Left ventricle myocardium inferior (tissue), 1 donor: ENCODE results near the gene PRG2. TPM values are rescaled to one million over a fixed set of nuclear protein-coding genes. Genes with fewer than 3 reads are reported as not detected.
A peak's percentile ranks its signal among the peaks of the same experiment; 100 is the strongest.

Experiments
- DNase-seq: peaks from one replicate; pipeline ENCODE4 v3.0.0-alpha.2; 2020
- H3K27ac ChIP-seq: fragments of 200-600 bp; replicated peaks from 2 replicates; pipeline ENCODE4 v1.8.0; 2021
- H3K27me3 ChIP-seq: fragments of 200-600 bp; 2 replicates; pipeline ENCODE4 v1.8.0; 2021; ENCODE audit warnings: low read depth
- H3K36me3 ChIP-seq: fragments of 200-600 bp; 2 replicates; pipeline ENCODE4 v1.8.0; 2021
- H3K4me1 ChIP-seq: fragments of 200-600 bp; 2 replicates; pipeline ENCODE4 v1.8.0; 2021
- H3K4me3 ChIP-seq: fragments of 200-600 bp; 2 replicates; pipeline ENCODE4 v1.8.0; 2021; ENCODE audit warnings: mild to moderate bottlenecking, moderate library complexity
- H3K9me3 ChIP-seq: fragments of 200-600 bp; replicated peaks from 2 replicates; pipeline ENCODE4 v1.8.0; 2021
- CTCF ChIP-seq: fragments of 200-600 bp; IDR thresholded peaks from 2 replicates; pipeline ENCODE4 v1.8.0; 2021; ENCODE audit warnings: antibody characterized with exemption, mild to moderate bottlenecking, borderline replicate concordance
- intact Hi-C: fragments of 100-400 bp; cut with micrococcal nuclease; formaldehyde crosslinking; loops from one replicate; pipeline ENCODE4 v1.11.0; 2022
- total RNA-seq: library from RNA; stranded (reverse); fragmentation: NEBNext Ultra II Directional; extraction: Animal tissue kit (Norgen Biotek cat#: 25700); gene quantifications from one replicate; pipeline ENCODE4 v1.2.1, GENCODE V29; 2021
- donor health status: DM: no; HTN: yes; CAD: no; lungs with severe emphysema.

The PRG2 gene
- total RNA-seq, 1 donor from 2014 or later: not detected

- no peaks in the 10 kb centered on the region for H3K36me3 ChIP-seq
- H3K27ac ChIP-seq: no peak overlapping the region
- intact Hi-C loops: no loop called here
- peaks cover 20% of the 10 kb centered on the region for H3K4me1 ChIP-seq
- TF ChIP-seq CTCF: no peak
- peaks cover 20% of the 10 kb centered on the region for H3K27me3 ChIP-seq
- DNase-seq: no peak
- H3K9me3 ChIP-seq: no peaks in the 10 kb centered on the region
- H3K4me3 ChIP-seq: no peak overlapping the region
Measured at GRCh38 chr11:57377107-57377506, 13.3 kb downstream of the PRG2 start.

GRCh38 chr11:57376095-57377090 is 14.1 kb downstream of the PRG2 start:
- Histone ChIP-seq H3K9me3 (no peaks in the 10 kb centered on the region), H3K4me1 (peaks cover 21% of the 10 kb centered on the region), H3K36me3 (no peaks in the 10 kb centered on the region), H3K4me3 (no peak overlapping the region), H3K27ac (no peak overlapping the region), H3K27me3 (peaks cover 20% of the 10 kb centered on the region)
- DNase-seq: no peak
- TF ChIP-seq CTCF: no peak
- intact Hi-C loops: no loop called here

- intact Hi-C loops: no loop called here
- Histone ChIP-seq H3K36me3 (no peaks in the 10 kb centered on the region), H3K4me3 (no peak overlapping the region), H3K9me3 (no peaks in the 10 kb centered on the region), H3K27me3 (peaks cover 20% of the 10 kb centered on the region), H3K27ac (no peak overlapping the region), H3K4me1 (peaks cover 21% of the 10 kb centered on the region)
- no peak for TF ChIP-seq CTCF
- DNase-seq: no peak
Measured at GRCh38 chr11:57375490-57375889, 15.0 kb downstream of the PRG2 start.

- DNase-seq: no peak
- no peaks in the 10 kb centered on the region for H3K36me3 ChIP-seq
- H3K27ac ChIP-seq: no peak overlapping the region
- no peak for TF ChIP-seq CTCF
- no peak overlapping the region for H3K4me3 ChIP-seq
- intact Hi-C loops: no loop called here
- H3K27me3 ChIP-seq: peaks cover 20% of the 10 kb centered on the region
- H3K4me1 ChIP-seq: peaks cover 21% of the 10 kb centered on the region
- no peaks in the 10 kb centered on the region for H3K9me3 ChIP-seq
Measured at GRCh38 chr11:57374966-57375365, 15.5 kb downstream of the PRG2 start.

- DNase-seq: no peak
Measured at GRCh38 chr11:57373146-57373545, 17.3 kb downstream of the PRG2 start.

More at GRCh38 chr11:57373146-57373545, 17.3 kb downstream of the PRG2 start:
- peak overlapping the region; percentile 66 for H3K27ac ChIP-seq
- intact Hi-C loops: no loop called here
- peaks cover 27% of the 10 kb centered on the region for H3K4me1 ChIP-seq
- no peaks in the 10 kb centered on the region for H3K36me3 ChIP-seq
- H3K27me3 ChIP-seq: peaks cover 5% of the 10 kb centered on the region
- TF ChIP-seq CTCF: no peak
- H3K9me3 ChIP-seq: no peaks in the 10 kb centered on the region
- H3K4me3 ChIP-seq: no peak overlapping the region
